Measurements from ENCODE around the gene STARD3NL. TPM values are rescaled to one million over a fixed set of nuclear protein-coding genes. Genes with fewer than 3 reads are reported as not detected.

Gene STARD3NL
- total RNA-seq, 2 experiments from 2014 or later: 28.0 to 28.8 TPM

DNA sequence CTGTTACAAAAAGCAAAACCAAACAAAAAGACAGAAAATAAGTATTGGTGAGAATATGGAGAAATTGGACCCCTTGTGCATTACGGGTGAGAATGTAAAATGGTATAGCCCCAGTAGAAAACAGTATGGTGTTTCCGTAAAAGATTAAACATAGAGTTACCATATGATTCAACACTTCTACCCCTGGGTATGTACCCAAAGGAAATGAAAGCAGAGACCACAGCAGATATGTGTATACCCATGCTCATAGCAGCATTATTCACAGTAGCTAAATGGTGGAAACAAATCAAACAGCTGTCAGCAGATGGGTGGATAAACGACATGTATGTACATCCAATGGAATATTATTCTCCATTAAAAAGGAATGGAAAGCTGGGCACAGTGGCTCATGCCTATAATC lies 42.4 kb downstream of the STARD3NL start:
- Mint-ChIP-seq H3K4me1 (ENCODE audit: low read depth) (peaks cover 51% of the 10 kb centered on the region), H3K9me3 (no peaks in the 10 kb centered on the region), H3K27ac (peak overlapping the region; percentile 82), H3K27me3 (no peaks in the 10 kb centered on the region), H3K36me3 (ENCODE audit: low read depth) (peaks cover 30% of the 10 kb centered on the region), H3K4me3 (peak overlapping the region; percentile 26)
- TF ChIP-seq, protein P1, sequence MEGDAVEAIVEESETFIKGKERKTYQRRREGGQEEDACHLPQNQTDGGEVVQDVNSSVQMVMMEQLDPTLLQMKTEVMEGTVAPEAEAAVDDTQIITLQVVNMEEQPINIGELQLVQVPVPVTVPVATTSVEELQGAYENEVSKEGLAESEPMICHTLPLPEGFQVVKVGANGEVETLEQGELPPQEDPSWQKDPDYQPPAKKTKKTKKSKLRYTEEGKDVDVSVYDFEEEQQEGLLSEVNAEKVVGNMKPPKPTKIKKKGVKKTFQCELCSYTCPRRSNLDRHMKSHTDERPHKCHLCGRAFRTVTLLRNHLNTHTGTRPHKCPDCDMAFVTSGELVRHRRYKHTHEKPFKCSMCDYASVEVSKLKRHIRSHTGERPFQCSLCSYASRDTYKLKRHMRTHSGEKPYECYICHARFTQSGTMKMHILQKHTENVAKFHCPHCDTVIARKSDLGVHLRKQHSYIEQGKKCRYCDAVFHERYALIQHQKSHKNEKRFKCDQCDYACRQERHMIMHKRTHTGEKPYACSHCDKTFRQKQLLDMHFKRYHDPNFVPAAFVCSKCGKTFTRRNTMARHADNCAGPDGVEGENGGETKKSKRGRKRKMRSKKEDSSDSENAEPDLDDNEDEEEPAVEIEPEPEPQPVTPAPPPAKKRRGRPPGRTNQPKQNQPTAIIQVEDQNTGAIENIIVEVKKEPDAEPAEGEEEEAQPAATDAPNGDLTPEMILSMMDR (IDR thresholded peaks at IDR 0.05): no peak
- ChIA-PET POLR2A (interaction anchor here (1.2 to 1.6 kb wide), 4 partner anchors 8 to 119 kb away, joined by 3 to 6 read pairs (median 4); no protein-coding TSS in a partner anchor), CTCF (interaction anchor here (1.0 to 9.9 kb wide), 11 partner anchors 9 to 155 kb away, joined by 3 to 247 read pairs (median 10); no protein-coding TSS in a partner anchor)
- intact Hi-C loops (cut with micrococcal nuclease): no loop called here
- DNase-seq (no peak), ATAC-seq (peak; percentile 80)

DNA sequence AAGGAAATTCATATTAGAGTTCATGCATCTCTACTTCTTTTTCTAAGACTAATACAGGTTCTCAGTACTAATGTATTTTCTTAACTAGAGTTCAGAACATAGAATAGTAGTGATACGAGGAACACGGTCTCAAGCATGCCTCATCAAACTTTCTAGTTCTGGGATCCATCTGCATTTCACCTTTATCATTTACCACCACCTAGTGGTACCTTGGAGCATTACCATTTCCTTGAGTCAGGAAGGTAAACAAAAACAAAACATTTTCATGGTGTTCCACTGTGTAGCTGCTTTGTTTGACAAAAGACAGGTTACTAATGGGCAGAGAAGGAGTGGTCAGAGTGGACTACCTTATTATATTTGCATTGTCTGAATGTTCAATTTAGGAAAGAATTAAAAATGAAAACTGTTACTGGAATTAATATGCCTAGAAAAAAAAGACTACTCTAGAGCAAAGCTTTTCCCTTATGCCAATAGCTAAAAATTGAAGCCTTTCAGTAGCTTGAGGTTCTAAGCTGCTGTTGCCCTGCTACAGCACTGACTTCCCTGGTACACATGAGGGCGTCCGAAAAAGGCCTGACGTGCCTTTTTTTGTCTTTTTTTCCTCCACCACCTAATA lies 44.5 kb downstream of the STARD3NL start:
- no peak overlapping the region for H3K4me3 Mint-ChIP-seq
- CTCF ChIA-PET: interaction anchor here (0.8 to 9.9 kb wide), 27 partner anchors 9 to 305 kb away, joined by 3 to 247 read pairs (median 4); no protein-coding TSS in a partner anchor
- DNase-seq: no peak

DNA sequence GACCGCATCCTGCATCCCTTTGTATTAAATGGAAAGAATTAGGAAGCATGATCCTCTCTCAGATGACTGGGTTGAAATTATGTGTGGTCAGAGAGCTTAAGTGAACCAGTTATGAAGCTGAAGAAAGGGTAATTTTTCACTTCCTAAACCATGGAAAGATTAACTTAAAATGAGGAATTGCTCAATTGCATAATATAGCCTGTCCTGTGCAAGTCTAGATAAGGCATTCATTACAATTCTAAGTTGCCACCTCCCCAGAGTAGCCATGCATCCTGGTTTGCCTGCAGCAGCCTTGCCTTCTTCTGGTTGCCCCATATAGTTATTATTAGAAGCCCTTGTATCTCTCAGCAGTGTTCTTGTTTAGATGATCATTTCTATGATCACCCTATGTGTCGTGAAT lies 45.3 kb downstream of the STARD3NL start:
- no peak overlapping the region for H3K27ac Mint-ChIP-seq
- intact Hi-C loops (cut with micrococcal nuclease): no loop called here
- no peaks in the 10 kb centered on the region for H3K9me3 Mint-ChIP-seq
- POLR2A ChIA-PET: interaction anchor here (0.6 to 1.1 kb wide), 2 partner anchors 112 to 144 kb away, joined by 3 read pairs; no protein-coding TSS in a partner anchor
- no peak for ATAC-seq
- H3K4me1 Mint-ChIP-seq (ENCODE audit: low read depth): peaks cover 31% of the 10 kb centered on the region
- DNase-seq: no peak
- peaks cover 25% of the 10 kb centered on the region for H3K36me3 Mint-ChIP-seq (ENCODE audit: low read depth)
- H3K4me3 Mint-ChIP-seq: no peak overlapping the region
- H3K27me3 Mint-ChIP-seq: no peaks in the 10 kb centered on the region
- TF ChIP-seq, protein P1 (IDR thresholded peaks at IDR 0.05): no peak
- CTCF ChIA-PET: interaction anchor here (0.7 to 9.9 kb wide), 24 partner anchors 8 to 306 kb away, joined by 3 to 247 read pairs (median 4); no protein-coding TSS in a partner anchor

More for the DNA sequence above, 44.5 kb downstream of the STARD3NL start:
- intact Hi-C loops (cut with micrococcal nuclease): loop anchor here (1.0 kb wide), 1 partner anchor 115 kb away; no protein-coding TSS in a partner anchor
- ATAC-seq: peak; percentile 61
- Mint-ChIP-seq H3K4me1 (ENCODE audit: low read depth) (peaks cover 36% of the 10 kb centered on the region), H3K27ac (peak overlapping the region; percentile 37), H3K9me3 (no peaks in the 10 kb centered on the region), H3K36me3 (ENCODE audit: low read depth) (peaks cover 25% of the 10 kb centered on the region), H3K27me3 (no peaks in the 10 kb centered on the region)
- TF ChIP-seq, protein P1 (IDR thresholded peaks at IDR 0.05): peak; percentile 90
- POLR2A ChIA-PET: interaction anchor here (1.1 kb wide), 1 partner anchor 113 kb away, joined by 3 read pairs; no protein-coding TSS in a partner anchor

DNA sequence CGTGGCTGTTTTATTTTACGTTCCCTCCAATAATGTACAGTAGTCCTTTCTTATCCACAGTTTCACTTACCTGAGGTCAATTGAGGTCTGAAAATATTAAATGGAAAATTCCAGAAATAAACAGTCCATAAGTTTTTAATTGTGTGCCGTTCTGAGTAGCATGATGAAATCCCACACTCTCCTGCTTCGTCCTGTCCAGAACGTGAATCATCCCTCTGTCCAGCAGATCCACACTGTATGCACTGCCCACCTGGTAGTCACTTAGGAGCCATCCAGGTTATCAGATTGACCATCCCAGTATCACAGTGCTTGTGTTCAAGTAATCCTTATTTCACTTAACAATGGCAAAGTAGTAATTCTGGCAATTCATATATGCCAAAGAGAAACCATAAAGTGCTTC lies 46.3 kb downstream of the STARD3NL start:
- H3K36me3 Mint-ChIP-seq (ENCODE audit: low read depth): peaks cover 26% of the 10 kb centered on the region
- peak overlapping the region; percentile 60 for H3K27ac Mint-ChIP-seq
- TF ChIP-seq, protein P1 (IDR thresholded peaks at IDR 0.05): no peak
- no peak for DNase-seq
- H3K4me3 Mint-ChIP-seq: no peak overlapping the region
- peaks cover 34% of the 10 kb centered on the region for H3K4me1 Mint-ChIP-seq (ENCODE audit: low read depth)
- ATAC-seq: no peak
- CTCF ChIA-PET: interaction anchor here (5.7 kb wide), 1 partner anchor 116 kb away, joined by 86 read pairs; no protein-coding TSS in a partner anchor
- no peaks in the 10 kb centered on the region for H3K9me3 Mint-ChIP-seq
- H3K27me3 Mint-ChIP-seq: no peaks in the 10 kb centered on the region
- intact Hi-C loops (cut with micrococcal nuclease): no loop called here
- POLR2A ChIA-PET: no interaction called here

DNA sequence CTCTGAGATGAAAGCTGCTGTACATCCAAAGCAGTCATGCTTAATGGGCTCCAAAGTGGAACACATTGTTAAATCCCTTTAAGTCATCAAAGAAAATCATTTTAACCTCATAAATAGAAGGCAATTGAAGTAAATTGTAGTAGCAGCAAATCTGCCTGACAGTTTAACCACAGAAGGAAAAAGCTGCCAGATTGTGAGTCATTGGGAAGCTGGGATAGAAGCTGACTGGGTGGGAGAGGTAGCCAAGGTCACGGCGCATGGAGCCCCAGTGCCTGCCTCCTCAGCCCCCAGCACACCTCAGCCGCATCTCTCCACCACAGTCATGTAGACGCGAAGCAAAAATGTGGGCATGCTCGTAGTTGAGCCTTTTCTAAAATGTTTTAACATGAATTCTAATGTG lies 51.3 kb downstream of the STARD3NL start:
- no peaks in the 10 kb centered on the region for H3K27me3 Mint-ChIP-seq
- ATAC-seq (no peak), DNase-seq (no peak)
- ChIA-PET POLR2A (interaction anchor here (0.9 kb wide), 1 partner anchor 8 kb away, joined by 4 read pairs; no protein-coding TSS in a partner anchor), CTCF (interaction anchor here (0.6 to 4.5 kb wide), 9 partner anchors 10 to 145 kb away, joined by 3 to 70 read pairs (median 4); no protein-coding TSS in a partner anchor)
- intact Hi-C loops (cut with micrococcal nuclease): no loop called here
- H3K27ac Mint-ChIP-seq: peak overlapping the region; percentile 90
- TF ChIP-seq, protein P1 (IDR thresholded peaks at IDR 0.05): no peak
- peaks cover 24% of the 10 kb centered on the region for H3K36me3 Mint-ChIP-seq (ENCODE audit: low read depth)
- H3K4me3 Mint-ChIP-seq: no peak overlapping the region
- peaks cover 54% of the 10 kb centered on the region for H3K4me1 Mint-ChIP-seq (ENCODE audit: low read depth)
- H3K9me3 Mint-ChIP-seq: no peaks in the 10 kb centered on the region
